Activated CD4-positive, alpha-beta T cell treated with anti-CD3 and anti-CD28 coated beads for 48 hours (primary cell): ENCODE measurements around the gene TMEM131L.
"Not testable (repeated sequence)": the region's sequence is repeated elsewhere in the genome, so short reads cannot be mapped to it uniquely, and the experiment has no call there.

Experiments used
- DNase-seq: peaks from one replicate; pipeline ENCODE4 v3.0.0-alpha.2; 2020

Gene TMEM131L, protein sequence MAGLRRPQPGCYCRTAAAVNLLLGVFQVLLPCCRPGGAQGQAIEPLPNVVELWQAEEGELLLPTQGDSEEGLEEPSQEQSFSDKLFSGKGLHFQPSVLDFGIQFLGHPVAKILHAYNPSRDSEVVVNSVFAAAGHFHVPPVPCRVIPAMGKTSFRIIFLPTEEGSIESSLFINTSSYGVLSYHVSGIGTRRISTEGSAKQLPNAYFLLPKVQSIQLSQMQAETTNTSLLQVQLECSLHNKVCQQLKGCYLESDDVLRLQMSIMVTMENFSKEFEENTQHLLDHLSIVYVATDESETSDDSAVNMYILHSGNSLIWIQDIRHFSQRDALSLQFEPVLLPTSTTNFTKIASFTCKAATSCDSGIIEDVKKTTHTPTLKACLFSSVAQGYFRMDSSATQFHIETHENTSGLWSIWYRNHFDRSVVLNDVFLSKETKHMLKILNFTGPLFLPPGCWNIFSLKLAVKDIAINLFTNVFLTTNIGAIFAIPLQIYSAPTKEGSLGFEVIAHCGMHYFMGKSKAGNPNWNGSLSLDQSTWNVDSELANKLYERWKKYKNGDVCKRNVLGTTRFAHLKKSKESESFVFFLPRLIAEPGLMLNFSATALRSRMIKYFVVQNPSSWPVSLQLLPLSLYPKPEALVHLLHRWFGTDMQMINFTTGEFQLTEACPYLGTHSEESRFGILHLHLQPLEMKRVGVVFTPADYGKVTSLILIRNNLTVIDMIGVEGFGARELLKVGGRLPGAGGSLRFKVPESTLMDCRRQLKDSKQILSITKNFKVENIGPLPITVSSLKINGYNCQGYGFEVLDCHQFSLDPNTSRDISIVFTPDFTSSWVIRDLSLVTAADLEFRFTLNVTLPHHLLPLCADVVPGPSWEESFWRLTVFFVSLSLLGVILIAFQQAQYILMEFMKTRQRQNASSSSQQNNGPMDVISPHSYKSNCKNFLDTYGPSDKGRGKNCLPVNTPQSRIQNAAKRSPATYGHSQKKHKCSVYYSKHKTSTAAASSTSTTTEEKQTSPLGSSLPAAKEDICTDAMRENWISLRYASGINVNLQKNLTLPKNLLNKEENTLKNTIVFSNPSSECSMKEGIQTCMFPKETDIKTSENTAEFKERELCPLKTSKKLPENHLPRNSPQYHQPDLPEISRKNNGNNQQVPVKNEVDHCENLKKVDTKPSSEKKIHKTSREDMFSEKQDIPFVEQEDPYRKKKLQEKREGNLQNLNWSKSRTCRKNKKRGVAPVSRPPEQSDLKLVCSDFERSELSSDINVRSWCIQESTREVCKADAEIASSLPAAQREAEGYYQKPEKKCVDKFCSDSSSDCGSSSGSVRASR (N-terminal part only)

DNA sequence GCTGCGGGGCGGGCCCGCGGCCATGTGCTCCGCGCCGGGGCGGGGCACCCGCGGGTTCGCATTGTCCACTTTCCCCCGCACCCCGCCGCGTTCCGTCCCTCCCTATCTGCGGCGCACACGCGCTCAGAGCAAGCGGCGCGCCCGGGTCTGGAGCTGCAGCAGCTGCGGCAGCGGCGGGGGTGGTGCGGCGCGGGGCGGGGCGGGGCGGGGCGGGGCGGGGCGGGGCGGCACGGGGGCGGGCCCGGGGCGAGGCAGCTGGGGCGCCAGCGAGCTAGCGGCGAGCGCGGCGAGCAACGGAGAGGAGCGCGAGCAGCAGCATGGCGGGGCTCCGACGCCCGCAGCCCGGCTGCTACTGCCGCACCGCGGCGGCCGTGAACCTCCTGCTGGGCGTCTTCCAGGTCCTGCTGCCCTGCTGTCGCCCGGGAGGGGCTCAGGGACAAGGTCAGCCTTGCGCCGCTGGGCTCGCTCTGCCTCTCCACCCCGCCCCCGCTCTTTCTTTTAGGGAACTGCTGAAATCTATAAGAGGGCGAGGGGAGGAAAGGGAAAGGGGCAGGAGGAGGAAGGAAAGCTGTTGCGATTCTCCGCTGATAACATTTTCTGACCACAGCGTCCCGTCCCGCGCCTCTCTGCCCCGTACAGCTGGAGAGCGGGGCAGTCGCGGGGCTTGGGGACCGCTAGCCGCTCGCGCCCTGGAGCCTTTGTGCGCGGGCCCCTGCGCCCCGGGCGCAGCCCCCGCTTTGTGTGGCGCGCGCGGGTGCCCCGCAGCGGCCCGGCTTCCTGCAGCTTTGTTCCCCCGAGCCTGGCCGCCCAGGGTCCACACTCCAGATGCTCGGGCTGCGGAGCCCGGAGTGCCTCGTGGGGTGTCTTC, at the start of gene TMEM131L:
TMEM131L (plus strand) TSS at position 280 of the 868 bp plus-strand sequence; CDS start at position 318, 38 bp downstream.
- DNase-seq = peak; percentile 75

DNA sequence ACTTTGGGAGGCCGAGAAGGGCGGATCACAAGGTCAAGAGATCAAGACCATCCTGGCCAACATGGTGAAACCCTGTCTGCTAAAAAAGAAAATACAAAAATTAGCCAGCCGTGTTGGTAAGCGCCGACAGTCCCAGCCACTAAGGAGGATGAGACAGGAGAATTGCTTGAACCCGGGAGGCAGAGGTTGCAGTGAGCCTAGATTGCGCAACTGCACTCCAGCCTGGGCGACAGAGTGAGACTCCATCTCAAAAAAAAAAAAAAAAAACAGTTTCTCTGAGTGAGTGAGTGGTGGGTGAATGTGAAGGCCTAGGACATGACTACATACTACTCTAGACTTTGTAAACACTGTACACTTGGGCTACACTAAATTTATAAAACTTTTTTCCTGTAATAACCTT, 49.7 kb upstream of the TMEM131L start:
- not testable (repeated sequence) for DNase-seq

DNA sequence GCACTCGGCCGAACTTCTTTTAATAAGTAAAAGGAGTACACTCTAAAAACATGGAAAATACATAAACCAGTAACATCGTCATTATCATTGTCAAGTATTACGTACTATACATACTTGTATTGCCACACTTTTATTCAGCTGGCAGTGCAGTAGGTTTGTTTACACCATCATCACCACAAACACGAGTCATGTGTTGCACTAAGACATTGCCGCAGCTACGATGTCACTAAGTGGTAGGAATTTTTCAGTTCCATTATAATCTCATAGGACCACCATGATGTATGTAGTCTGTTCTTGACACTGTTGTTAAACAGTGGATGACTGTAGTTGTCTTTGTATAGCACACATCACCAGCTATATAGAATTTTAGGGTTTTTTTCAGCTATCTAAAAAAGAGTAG, 48.0 kb upstream of the TMEM131L start:
- no peak for DNase-seq

DNA sequence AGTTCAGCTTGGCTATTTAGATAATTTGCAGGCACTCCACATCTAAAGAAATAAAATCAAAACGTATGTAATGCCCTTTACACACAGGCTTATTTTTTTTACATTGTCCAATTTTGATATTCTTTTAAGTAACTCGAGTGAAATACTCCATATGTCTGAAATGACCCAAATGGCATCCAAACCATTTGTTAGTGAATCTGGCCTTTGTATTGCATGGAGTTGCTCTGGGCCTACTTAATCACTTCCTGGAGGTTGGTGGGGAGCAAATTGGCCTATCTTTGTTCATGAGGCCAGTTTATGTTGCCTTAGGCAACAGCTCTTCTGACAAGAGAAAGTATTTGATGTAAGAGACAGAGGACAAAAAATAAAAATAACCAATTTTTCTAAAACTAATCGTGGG, 47.6 kb upstream of the TMEM131L start:
- DNase-seq = no peak

DNA sequence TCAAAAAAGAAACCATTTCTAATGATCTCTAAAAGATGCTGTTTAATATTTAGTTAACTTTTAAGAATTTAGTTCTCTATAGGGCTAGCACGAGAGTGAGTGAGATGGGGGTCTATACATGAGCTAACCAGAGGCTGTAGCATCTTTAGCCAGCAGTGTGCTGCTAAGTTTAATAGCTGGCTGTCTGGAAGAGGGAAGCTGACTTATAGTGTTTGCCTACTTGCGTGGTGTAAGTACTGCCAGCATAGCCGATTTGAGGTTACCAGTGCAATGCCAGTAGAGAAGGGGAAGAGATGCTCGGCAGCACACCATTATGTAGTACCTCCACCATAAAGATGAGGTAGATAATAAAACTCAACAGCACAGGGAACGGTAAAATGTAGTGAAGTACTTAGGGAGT, 47.1 kb upstream of the TMEM131L start:
- DNase-seq = no peak

DNA sequence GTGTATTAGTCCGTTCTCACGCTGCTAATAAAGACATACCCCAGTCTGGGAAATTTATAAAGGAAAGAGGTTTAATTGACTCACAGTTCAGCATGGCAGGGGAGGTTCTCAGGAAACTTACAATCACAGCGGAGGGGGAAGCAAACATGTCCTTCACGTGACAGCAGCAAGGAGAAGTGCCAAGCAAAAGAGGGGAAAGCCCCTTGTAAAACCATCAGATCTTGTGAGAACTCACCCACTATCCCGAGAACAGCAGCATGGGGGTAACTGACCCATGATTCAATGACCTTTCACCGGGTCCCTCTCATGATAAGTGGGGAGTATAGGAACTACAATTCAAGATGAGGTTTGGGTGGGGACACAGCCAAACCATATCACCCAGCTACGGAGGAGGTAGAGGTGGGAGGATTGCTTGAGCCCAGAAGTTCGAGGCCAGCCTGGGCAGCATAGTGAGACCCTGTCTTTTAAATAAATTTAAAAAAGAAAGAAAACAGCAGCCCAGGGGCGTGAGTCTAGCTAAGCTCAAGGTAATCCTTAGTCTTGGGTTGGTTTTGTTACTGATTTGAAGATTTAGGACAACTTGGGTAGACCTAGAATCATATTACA, 46.4 kb upstream of the TMEM131L start:
- no peak for DNase-seq

DNA sequence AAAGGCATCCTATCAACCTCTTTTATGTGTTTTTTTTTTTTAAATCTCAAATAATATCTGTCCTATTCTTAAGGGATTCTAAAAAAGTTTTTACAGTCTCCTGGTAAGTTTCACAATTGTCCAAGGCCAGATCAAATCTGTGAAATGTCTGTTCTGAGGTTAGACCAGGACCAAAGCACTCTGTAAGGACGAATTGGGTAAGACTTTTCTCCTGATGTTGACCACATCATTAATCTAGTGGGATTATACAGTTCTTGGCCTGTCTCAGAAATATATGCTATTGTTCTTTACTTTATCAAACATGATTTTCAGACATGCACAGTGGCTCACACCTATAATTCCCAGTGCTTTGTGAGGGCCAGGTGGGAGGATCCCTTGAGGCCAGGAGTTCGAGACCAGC, 45.8 kb upstream of the TMEM131L start:
- DNase-seq = no peak

DNA sequence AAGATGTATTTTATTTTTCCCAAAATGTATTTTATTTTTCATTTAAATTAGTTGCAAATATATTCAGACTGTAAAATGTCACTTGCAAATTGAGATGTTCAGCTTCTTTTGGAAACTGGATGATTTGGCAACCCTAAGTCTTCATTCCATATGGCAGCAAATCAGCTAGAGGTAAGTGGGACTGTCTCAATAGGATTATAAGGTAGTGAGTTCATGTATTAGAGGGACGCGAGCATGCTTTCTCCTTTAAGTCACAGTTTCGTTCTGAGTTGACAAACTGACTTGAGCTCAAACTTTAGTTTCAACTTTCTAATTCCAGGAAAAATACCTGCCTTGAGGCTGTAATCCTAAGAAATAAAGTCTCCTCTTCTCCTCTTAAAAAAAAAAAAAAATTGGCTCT, 44.2 kb upstream of the TMEM131L start:
- DNase-seq = no peak

DNA sequence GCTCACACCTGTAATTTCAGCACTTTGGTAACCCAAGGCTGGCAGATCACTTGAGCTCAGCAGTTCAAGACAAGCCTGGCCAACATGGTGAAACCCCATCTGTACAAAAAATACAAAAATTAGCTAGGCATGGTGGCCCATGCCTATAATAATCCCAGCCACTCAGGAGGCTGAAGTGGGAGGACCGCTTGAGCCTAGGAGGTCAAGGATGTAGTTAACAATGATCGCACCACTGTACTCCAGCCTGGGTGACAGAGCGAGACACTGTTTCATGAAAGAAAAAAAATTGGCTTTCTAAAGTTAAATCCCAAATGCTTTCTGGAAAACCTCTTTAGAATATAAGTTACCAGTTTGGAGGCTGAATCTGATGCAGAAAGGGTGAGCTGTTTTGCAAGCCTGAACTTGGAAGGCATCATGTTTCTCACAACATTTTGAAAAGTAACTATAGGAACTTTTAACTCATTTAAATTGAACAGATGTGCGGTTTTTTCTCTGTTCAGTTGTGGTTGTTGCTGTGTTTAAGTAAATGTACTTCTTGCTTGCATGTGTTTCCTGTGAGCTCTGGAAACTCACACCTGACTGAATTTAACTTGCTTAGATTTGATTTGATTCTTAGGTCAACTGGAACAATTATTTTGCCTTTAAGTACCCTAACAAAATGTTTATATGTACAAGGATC, 39.8 kb upstream of the TMEM131L start:
- no peak for DNase-seq

DNA sequence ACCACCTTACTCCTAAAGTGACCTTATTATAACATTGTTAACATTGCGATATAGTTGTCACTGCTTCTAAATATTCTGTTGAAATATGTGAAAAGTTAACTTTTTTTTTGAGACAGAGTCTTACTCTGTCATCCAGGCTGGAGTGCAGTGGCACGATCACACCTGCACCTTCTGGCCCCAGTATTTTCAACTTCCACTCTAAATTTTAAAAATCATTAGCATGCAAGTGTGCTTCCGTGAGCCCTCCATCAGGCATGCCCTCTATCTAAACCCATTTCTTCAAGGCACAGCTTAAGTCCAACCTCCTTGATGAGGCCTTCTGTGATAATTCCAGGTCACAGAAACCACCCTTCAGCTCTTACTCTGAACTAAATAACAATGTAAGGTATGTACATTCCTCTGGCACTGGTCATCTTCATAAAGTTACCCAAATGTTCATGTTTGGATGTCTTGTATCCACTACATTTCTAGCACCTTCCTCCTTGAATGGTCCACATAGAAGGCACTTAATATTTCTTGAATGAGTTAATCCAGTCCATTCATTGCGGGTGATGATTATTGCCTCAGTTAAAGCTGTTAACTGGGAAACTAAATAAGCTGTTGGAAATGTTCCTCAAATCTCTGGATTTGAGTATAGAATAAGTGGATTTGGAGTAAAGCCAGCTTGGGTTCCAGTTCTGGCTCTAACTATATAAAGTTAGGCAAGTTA, 38.6 kb upstream of the TMEM131L start:
- no peak for DNase-seq

DNA sequence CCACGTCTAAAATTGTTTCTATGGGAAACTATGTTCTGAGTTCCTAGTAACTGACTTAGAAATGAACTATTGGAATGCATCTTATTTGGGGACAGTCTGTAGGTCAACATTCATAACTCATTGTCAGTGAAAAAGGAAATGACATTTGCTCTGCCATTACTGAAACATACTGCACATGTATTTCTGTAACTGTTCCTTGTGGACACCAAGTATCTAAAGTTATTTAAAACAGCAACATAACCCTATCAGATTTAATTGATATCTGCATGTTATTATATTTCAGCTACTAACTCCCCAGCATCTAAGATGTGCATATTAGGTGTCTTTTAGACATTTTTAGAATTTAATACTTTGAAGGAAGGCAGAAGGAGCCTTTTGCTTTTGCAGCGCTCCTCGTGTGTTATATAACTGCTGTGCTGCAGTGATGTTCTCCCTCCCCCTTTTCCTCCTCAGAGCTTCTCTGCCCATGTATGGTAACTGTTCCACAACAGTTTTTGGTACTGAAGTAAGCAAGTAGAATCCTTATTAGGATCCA, 37.2 kb upstream of the TMEM131L start:
- no peak for DNase-seq

DNA sequence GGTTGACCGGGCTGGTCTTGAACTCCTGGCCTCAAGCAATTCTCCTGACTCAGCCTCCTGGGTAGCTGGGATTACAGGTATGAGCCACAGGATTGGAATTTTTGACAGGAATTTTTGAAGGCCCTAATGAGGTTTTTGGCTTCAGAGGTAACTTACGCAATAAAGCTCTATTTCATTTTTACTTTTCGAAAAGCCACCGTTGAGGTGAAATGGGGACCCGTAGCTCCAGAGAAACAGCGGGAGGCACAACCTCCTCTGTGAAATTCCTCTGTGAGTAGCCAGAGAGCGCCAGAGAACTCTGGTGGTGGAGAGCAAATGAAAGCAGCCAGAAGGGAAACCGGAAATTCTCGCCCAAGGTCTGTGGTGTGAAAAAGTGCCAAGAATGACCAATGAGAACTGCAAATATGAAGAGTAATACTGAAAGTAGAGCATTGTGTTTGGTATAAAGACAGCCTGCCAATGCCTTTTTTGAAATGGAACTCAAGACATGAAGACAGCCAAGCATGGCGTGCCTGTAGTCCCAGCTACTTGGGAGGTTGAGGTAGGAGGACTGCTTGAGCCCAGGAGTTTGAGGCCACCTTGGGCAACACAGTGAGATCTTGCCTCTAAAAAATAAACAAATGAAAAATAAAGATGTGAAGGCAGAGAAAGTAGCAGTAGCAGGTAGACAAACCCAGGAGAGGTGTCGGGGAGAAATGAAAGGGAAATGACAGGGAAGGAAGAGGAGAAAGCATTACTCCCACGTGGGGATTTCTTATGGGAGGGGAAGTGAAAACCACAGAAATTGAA, 33.0 kb upstream of the TMEM131L start:
- DNase-seq = peak; percentile 84

DNA sequence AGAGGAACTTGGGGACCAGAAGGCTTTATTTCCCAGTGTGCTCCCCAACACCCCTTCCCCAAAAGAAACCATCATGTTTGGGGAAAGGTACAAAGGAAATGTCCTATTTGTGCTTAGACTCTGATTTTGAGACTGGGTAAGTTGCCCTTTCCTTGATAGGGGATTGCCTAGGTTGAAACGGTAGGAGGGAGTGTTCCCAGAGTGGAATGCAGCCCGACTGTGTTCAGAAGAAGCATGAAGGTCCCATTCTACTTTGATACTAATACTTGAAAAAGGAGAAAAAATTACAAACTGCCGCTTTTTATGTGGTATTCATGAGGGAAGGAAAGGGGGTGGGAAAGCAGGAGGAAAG, 32.4 kb upstream of the TMEM131L start:
- no peak for DNase-seq

DNA sequence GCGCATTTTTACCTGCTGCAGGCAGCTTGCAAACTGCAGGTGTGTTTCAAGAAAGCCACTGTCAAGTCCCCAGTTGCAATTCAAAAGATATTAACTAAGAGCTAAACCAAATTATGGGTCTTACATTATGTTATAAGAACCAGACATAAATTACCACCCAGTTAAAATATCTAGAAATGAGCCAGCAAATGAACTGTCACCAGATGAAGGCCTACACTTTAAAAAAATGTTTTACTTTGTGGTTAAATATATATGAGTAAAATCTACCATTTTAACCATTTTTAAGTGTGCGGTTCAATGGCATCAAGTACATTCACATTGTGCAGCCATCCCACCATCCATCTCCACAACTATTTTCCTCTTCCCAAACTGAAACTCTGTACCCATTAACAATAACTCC, 32.0 kb upstream of the TMEM131L start:
- DNase-seq = no peak

DNA sequence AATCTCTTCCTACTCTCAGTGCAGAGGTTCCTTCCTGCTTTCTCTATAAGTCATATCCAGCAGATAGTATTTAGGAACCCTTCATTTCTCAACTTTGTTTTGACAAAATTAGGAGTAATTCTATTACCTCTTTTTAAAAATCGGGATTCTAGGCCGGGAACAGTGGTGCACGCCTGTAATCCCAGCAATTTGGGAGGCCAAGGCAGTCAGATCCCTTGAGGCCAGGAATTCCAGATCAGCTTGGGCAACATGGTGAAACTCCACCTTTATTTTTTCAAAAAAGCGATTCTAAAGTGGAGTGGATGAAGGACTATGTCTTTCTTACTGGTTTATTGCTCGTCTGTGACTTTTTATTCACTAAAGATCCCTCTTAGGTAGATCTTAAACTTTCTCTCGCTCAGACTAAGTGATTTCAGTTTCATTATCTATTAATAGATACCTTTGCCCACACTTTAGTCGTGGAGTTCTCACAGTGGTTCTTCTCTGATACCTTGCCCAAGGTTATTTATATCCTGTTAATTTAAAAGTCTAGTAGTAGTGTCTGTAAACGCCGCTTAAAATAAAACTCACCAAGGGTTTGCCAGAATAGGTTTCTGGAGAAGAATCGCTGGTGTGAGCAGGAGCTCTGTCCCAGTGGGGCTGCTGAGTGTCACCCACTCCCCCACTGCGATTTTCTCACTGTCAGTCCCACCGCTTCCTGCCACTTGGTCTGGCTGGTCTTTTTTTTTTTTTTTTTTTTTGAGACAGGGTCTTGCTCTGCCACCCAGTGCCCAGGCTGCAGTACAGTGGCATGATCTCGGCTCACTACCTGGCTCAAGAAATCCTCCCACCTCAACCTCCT, 27.0 kb upstream of the TMEM131L start:
- DNase-seq = peak; percentile 32

DNA sequence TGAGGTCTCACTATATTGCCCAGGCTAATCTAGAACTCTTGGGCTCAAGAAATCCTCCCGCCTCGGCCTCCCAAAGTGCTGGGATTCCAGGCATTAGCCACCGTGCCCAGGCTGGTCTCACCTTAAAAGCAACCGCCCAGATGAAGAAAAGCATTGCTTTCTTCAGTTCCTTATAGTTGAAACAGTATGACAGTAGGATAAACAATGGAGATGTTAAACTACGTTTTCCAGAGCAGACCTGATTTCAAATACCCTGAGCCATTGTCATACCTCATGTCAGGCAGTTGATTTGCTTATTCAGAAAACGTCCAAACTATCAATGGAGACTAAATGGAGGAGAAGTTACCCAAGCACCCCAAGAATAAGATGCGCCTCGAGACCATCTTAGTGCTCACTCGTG, 26.3 kb upstream of the TMEM131L start:
- no peak for DNase-seq

DNA sequence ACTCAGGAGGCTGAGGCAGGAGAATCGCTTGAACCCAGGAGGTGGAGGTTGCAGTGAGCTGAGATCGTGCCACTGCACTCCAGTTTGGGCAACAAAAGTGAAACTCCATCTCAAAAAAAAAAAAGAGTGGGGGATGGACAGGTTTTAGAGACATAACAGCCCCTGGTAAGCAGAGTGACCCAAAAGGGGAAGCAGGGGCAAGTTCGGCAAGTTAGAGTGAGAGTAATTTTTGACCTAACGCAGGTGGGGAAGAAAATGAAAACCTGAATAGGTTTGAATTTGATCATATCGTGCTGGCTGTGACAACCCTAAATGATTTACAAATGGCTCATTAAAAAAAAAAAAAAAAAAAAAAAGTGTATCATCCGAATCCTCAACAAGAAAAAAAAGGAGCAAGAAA, 25.7 kb upstream of the TMEM131L start:
- DNase-seq = no peak

DNA sequence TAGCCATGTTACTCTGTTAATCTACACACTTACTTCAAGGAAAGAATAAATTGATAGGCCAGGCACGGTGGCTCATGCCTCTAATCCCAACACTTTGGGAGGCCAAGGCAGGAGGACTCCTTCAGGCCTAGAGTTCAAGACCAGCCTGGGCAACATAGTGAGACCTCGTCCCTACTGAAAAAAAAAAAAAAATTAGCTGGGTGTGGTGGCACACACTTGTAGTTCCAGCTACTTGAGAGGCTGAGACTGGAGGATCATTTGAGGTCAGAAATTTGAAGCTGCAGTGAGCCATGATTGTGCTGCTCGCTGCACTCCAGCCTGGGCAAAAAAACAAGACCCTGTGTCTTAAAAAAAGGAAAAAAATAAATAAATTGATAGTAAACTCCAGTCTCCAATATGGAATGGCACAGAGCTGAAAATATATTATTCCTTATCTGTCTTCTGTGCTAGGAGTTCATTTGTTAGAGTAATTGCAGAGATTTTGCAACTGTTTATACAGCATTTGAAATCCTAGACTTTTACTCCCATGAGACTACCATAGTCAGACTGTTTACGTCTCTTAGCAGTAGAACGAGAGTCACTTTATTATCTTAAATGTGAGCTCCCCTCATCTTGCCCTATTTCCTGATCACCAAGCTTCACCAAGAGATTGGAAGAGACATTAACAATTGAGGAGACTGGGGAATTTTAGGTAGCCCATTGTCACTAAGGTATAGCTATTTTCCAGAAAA, 18.8 kb upstream of the TMEM131L start:
- DNase-seq = no peak
